Stimulated activated naive CD4-positive, alpha-beta T cell treated with Interleukin-2 at 50 U/mL for 16 hours (primary cell): ENCODE results near the gene DNAJB2.
"Not testable (repeated sequence)": the region's sequence is repeated elsewhere in the genome, so short reads cannot be mapped to it uniquely, and the experiment has no call there.

Experiments used
- DNase-seq: peaks from one replicate; lab custom pipeline; 2025; lab: John Stamatoyannopoulos, UW

Gene DNAJB2

GRCh38 chr2:219285373-219285735 lies 6.2 kb downstream of the DNAJB2 start:
- DNase-seq: no peak

GRCh38 chr2:219285894-219286425 lies 6.8 kb downstream of the DNAJB2 start:
- no peak for DNase-seq

GRCh38 chr2:219286436-219287115 lies 7.4 kb downstream of the DNAJB2 start:
- DNase-seq: no peak

DNA sequence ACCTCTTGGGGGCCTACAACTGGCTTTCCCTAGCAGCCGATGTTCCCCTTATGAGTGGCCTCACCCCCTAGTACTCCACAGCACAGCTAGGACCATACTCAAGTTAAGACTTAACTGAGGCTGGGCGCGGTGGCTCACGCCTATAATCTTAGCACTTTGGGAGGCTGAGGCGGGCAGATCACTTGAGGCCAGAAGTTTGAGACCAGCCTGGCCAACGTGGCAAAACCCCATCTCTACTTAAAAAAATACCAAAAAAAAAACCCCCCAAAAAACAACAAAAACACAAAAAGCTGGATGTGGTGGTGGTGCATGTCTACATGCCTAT lies 7.9 kb downstream of the DNAJB2 start:
- DNase-seq: not testable (repeated sequence)

DNA sequence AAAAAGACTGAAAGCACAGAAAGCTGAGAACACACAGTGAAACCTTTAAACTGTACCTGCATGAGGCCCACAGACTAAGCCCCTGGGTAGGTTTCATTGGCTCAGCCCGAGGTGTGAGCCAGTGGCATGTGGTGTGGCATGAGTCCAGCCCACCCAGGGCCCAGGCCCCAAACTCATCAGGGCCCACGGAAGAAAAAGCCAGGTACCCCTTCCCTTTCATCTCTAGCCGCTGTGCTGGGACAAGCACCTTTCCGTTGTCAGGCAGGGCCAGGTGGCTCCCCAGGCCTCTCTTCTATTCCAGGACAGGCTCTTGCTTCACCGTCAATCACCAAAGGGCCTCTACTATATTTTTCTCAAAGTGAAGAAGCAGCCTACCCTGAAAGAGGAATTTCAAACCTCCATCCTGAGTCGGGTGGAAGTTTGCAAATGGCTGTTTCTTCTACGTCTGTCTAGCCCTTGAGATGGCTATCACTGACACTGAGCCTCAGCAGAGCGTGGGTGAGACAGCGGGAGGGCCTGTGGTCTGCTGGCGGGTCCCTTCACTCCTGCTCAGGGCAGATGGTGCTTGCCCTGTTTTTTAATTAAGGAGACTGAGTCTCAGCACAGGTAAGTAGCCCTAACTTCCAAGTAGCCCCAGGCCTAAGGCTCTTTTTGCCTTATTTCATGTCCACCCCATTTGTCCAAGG lies 8.6 kb downstream of the DNAJB2 start:
- DNase-seq: no peak

- DNase-seq: no peak
Measured at GRCh38 chr2:219289195-219289536, 10.0 kb downstream of the DNAJB2 start.

- no peak for DNase-seq
Measured at GRCh38 chr2:219289537-219290361, 10.6 kb downstream of the DNAJB2 start.

DNA sequence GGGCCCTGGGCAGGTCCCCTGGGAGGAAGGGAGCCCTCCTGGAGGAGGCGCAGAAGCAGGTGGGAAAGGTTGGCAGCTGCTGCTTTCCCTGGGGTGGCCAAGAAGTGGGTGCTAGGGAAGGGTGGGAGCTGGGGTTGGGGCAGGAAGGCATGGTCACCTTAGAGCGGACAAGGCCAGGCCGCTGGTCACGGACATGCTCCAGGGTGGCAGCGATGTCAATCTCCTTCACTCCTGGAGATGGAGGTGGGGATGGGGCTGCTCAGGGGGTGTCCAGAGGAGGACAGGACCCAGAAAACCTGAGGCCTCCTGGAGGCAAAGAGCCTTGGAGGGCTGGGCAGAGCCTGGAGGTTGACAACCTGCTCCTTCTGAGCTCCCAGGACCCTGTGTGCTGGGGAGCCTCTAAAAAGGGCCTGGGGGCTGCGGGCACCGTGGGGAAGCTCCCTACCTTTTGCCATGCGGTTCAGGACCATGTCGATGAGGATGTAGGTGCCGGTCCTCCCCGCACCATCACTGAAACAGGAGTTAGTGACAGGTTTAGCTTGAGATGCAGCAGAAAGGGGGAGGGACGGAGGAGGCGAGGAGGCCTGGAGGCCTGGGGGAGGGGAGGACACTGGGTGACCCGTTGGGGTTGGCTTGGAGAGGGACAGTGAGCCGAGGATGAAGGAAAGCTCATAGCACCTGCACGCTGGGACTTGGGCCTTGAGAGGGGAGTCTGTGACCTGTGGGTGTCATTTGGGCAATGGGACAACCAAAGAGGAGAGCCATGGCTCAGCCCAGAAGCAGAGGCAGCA lies 11.4 kb downstream of the DNAJB2 start:
- no peak for DNase-seq

DNA sequence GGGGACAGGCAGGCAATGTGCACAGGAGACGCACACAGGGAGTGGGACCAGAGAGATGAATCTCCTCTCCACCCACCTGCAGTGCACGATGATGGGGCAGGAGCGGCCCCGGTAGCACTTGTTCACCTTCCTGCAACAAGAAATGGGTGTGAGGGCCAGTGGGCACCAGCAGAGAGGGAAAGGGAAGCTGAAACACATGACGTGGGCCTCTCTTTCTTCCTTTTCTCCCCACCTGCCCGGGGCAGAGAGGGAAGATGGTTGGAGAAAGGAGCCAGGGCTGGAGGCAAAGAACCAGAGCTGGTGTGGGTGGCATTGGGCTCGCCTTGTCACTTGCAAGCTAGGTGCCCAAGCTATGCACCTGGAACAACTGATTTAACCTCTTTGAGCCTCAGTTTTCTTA lies 12.2 kb downstream of the DNAJB2 start:
- no peak for DNase-seq

GRCh38 chr2:219291910-219292490 lies 12.8 kb downstream of the DNAJB2 start:
- no peak for DNase-seq

GRCh38 chr2:219292616-219293015 lies 13.4 kb downstream of the DNAJB2 start:
- DNase-seq: no peak

GRCh38 chr2:219293736-219294231 lies 14.6 kb downstream of the DNAJB2 start:
- no peak for DNase-seq

GRCh38 chr2:219294356-219295351 lies 15.5 kb downstream of the DNAJB2 start:
- peak; percentile 83 for DNase-seq

DNA sequence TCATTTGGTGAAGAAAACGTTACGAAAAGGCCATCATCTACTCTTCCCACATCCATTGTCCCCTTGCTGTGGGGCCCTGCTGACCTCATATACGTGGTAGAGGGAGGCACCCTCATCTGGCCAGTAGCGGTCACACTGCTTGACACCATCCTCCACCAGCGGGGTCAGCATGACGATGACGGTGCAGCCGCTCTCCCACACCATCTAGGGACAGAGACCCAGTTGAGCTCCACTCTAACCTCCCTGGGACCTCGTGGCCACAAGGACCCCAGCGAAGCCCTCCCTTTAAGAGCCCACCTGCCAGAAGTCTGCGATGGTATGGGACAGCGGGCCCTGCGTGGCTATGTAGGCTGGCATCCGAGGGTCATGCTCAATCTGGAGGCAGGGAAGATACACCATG lies 17.0 kb downstream of the DNAJB2 start:
- no peak for DNase-seq

DNA sequence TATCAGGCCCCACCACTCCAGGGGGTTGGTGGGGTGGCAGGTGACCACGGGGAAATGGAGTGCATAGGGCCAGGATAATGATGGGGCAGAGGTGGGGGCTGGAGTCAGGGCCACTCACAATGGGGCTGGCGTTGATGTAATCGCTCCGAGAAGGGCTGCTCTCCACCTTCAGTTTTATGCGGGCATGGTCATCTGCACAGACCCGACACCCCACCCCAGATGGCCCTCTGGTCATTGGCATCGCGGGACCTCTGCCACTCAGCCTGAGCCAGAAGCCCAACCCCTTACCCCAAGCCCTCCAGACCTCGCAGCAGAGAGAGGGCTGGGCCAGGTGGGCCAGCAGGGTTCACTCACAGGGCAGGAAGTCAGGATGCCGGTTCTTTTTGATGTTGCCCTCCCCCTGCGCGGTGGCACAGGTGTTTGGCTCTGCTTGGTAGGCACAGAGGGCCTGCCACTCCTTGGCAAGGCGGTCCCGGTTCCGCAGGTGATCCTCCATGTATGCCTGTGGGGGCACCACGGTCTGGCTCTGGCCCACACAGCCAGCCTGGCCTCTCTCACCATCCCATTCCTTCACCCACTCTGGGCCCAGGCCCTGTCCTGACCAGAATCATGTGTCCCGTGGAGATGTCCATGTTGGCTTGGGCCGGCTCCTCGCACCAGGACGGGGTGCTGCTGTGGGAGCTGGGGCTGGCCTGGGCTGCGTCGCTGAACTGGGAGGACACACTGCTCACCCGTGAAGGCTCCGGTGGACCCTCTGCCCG lies 17.6 kb downstream of the DNAJB2 start:
- no peak for DNase-seq

GRCh38 chr2:219297766-219298456 lies 18.7 kb downstream of the DNAJB2 start:
- no peak for DNase-seq

- DNase-seq: peak; percentile 86
Measured at GRCh38 chr2:219298759-219299371, 19.7 kb downstream of the DNAJB2 start.

DNA sequence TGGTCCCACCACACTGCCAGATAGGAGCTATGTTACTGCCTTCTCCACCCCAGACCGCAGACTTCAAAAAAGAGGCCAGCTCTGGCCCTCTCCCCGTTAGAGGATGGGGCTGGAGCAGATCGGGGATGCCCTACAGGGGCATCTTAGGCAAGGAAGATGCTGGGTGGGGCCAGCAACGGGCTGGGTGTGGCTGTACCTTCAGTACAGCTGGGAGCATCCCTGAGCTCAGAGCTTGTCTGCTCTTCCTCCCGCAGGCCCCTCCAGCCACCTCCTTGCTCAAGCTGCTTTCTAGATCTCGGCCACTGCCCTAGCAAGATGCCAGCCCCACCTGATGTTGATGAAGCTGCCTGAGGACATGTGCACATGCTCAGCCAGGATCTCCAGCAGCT lies 20.2 kb downstream of the DNAJB2 start:
- no peak for DNase-seq

- no peak for DNase-seq
Measured at GRCh38 chr2:219300022-219300421, 20.9 kb downstream of the DNAJB2 start.
